ENCODE measurements around the gene CDC25C.

GRCh38 chr5:138334867-138335447, 3.4 kb upstream of the CDC25C start:
- TF ChIP-seq, protein P1, sequence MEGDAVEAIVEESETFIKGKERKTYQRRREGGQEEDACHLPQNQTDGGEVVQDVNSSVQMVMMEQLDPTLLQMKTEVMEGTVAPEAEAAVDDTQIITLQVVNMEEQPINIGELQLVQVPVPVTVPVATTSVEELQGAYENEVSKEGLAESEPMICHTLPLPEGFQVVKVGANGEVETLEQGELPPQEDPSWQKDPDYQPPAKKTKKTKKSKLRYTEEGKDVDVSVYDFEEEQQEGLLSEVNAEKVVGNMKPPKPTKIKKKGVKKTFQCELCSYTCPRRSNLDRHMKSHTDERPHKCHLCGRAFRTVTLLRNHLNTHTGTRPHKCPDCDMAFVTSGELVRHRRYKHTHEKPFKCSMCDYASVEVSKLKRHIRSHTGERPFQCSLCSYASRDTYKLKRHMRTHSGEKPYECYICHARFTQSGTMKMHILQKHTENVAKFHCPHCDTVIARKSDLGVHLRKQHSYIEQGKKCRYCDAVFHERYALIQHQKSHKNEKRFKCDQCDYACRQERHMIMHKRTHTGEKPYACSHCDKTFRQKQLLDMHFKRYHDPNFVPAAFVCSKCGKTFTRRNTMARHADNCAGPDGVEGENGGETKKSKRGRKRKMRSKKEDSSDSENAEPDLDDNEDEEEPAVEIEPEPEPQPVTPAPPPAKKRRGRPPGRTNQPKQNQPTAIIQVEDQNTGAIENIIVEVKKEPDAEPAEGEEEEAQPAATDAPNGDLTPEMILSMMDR (IDR thresholded peaks at IDR 0.05) = no peak
- TF ChIP-seq POLR2A (IDR thresholded peaks at IDR 0.05) = no peak
- TF ChIP-seq POLR2AphosphoS5 (IDR thresholded peaks at IDR 0.05) = no peak

Data from sigmoid colon (tissue), 4 donors.